ENCODE measurements around the gene HSPA5.

The HSPA5 gene

DNA sequence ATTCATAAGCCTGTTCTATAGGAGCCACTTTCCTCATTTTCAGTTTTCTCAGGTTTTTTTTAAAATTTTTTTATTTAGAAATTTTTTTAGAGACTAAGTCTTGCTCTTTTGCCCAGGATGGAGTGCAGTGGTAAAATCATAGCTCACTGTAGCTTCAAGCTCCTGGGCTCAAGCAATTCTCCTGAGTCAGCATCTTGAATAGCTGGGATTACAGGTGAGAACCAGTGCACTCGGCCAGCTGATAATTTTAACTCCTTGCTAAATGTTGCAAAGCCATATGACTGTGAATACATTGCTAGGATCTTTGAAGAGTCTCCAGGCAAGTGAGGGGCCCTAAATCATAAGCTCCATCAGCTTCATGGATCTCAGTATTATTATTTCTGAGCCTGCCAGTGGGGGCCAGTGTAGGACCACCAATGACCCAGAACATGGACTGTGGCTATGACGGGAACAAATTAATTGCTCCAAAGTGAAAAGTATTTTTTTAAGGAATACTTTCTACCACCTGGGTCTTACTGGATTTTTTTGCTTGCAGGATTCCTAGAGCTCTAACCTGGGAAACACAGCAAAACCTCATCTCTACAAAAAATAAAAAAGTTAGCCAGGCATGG is 14.7 kb upstream of the HSPA5 start:
- POLR2A ChIA-PET: interaction anchor here (1.4 kb wide), 1 partner anchor 14 kb away, joined by 17 read pairs; the partner anchor contains the start of gene HSPA5
- CTCF ChIA-PET: interaction anchor here (0.6 to 1.4 kb wide), 12 partner anchors 10 to 292 kb away, joined by 3 to 6 read pairs (median 4); partner anchors contain the start of gene HSPA5
- DNase-seq (ENCODE audit: extremely low spot score): peak; percentile 42

DNA sequence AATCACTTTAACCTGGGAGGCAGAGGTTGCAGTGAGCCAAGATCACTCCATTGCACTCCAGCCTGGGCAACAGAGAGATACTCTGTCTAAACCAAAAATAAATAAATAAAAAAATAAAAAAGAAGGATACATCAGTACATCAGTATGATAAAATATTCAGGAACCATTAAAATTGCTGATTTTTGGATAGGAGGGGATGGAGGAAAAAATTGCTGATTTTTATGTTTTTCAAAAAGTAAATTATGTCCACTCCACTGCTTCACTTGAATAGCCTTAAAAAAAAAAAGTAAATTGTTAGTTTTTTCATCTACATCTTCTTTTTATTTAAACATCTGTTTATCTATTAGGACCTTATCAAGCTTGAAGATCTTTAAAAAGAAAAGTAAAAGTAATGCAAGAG is 13.1 kb upstream of the HSPA5 start:
- CTCF ChIA-PET: interaction anchor here (1.0 kb wide), 1 partner anchor 42 kb away, joined by 5 read pairs; no protein-coding TSS in a partner anchor
- POLR2A ChIA-PET: interaction anchor here (1.4 kb wide), 1 partner anchor 13 kb away, joined by 4 read pairs; the partner anchor contains the start of gene HSPA5
- DNase-seq (ENCODE audit: extremely low spot score): no peak
- TF ChIP-seq L3MBTL2 (conservative IDR thresholded peaks at IDR 0.05) (no peak), LEF1 (IDR thresholded peaks at IDR 0.05; ENCODE audit: borderline replicate concordance) (no peak), BHLHE40 (IDR thresholded peaks at IDR 0.05; ENCODE audit: borderline replicate concordance) (no peak), SP1 (IDR thresholded peaks at IDR 0.05) (no peak), FOXA1 (IDR thresholded peaks at IDR 0.05) (no peak), ZNF384 (IDR thresholded peaks at IDR 0.05) (no peak), TARDBP (IDR thresholded peaks at IDR 0.05) (no peak), FOXM1 (IDR thresholded peaks at IDR 0.05; ENCODE audit: borderline replicate concordance) (no peak), FOXK2 (IDR thresholded peaks at IDR 0.05) (no peak), HDGF (IDR thresholded peaks at IDR 0.05; ENCODE audit: borderline replicate concordance) (no peak), CTBP1 (IDR thresholded peaks at IDR 0.05; ENCODE audit: borderline replicate concordance) (no peak), SUZ12 (IDR thresholded peaks at IDR 0.05) (no peak), ELF4 (IDR thresholded peaks at IDR 0.05) (no peak), ARNT (IDR thresholded peaks at IDR 0.05) (no peak), NFRKB (IDR thresholded peaks at IDR 0.05) (no peak)
- TF ChIP-seq, protein P1, sequence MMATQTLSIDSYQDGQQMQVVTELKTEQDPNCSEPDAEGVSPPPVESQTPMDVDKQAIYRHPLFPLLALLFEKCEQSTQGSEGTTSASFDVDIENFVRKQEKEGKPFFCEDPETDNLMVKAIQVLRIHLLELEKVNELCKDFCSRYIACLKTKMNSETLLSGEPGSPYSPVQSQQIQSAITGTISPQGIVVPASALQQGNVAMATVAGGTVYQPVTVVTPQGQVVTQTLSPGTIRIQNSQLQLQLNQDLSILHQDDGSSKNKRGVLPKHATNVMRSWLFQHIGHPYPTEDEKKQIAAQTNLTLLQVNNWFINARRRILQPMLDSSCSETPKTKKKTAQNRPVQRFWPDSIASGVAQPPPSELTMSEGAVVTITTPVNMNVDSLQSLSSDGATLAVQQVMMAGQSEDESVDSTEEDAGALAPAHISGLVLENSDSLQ (IDR thresholded peaks at IDR 0.05): no peak

More for the DNA sequence above, 14.7 kb upstream of the HSPA5 start:
- TF ChIP-seq L3MBTL2 (conservative IDR thresholded peaks at IDR 0.05): no peak
- TF ChIP-seq, protein P1 (IDR thresholded peaks at IDR 0.05): peak; percentile 13; the same call in 1 of the 2 replicates

DNA sequence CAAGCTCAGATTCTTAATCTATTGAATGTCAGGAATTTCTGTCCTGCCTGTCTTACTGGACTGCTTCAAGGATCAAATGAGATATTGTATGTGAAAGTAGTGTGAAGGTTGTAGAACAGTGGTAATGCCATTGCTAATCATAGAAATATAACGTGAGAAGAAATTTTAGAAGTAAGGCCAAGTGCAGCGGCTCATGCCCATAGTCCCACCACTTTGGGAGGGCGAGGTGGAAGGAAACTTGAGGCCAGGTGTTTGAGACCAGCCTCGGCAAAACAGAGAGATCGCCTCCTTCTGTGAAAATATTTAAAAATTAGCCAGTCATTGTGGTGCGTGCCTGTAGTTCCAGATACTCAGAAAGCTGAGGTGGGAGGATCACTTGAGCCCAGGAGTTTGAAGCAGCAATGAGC is 5.1 kb upstream of the HSPA5 start:
- no peak for DNase-seq (ENCODE audit: extremely low spot score)
- CTCF ChIA-PET: no interaction called here
- TF ChIP-seq ARNT (IDR thresholded peaks at IDR 0.05) (no peak), L3MBTL2 (conservative IDR thresholded peaks at IDR 0.05) (no peak), TARDBP (IDR thresholded peaks at IDR 0.05) (no peak), SP1 (IDR thresholded peaks at IDR 0.05) (no peak), ZNF384 (IDR thresholded peaks at IDR 0.05) (no peak), ELF4 (IDR thresholded peaks at IDR 0.05) (no peak), FOXK2 (IDR thresholded peaks at IDR 0.05) (no peak), LEF1 (IDR thresholded peaks at IDR 0.05; ENCODE audit: borderline replicate concordance) (no peak), CTBP1 (IDR thresholded peaks at IDR 0.05; ENCODE audit: borderline replicate concordance) (no peak), FOXM1 (IDR thresholded peaks at IDR 0.05; ENCODE audit: borderline replicate concordance) (no peak), NFRKB (IDR thresholded peaks at IDR 0.05) (no peak), SUZ12 (IDR thresholded peaks at IDR 0.05) (no peak), BHLHE40 (IDR thresholded peaks at IDR 0.05; ENCODE audit: borderline replicate concordance) (no peak), FOXA1 (IDR thresholded peaks at IDR 0.05) (no peak), HDGF (IDR thresholded peaks at IDR 0.05; ENCODE audit: borderline replicate concordance) (no peak)
- TF ChIP-seq, protein P1 (IDR thresholded peaks at IDR 0.05): no peak
- POLR2A ChIA-PET: no interaction called here

DNA sequence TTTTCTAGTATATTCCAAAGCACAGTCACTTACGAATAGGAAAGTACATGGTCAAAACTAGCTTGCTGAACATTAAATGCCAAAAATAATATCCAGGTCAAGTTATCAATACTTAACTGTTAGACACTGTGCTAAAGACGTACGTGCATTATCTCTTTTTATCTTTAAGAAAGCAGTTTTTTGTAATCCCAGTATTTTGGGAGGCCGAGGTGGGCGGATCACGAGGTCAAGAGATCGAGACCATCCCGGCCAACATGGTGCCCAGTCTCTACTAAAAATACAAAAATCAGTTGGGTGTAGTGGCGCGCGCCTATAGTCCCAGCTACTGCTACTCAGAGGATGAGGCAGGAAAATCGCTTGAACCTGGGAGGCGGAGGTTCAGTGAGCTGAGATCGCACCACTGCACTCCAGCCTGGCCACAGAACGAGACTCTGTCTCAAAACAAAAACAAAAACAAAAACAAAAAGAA is 2.7 kb upstream of the HSPA5 start:
- POLR2A ChIA-PET: interaction anchor here (1.7 kb wide), 1 partner anchor 18 kb away, joined by 4 read pairs; the partner anchor contains the start of gene GAPVD1
- CTCF ChIA-PET: interaction anchor here (1.5 kb wide), 1 partner anchor 12 kb away, joined by 4 read pairs; no protein-coding TSS in a partner anchor
- no peak for DNase-seq (ENCODE audit: extremely low spot score)
- TF ChIP-seq SP1 (IDR thresholded peaks at IDR 0.05): no peak
- TF ChIP-seq SUZ12 (IDR thresholded peaks at IDR 0.05): no peak
- no peak for TF ChIP-seq L3MBTL2 (conservative IDR thresholded peaks at IDR 0.05)
- TF ChIP-seq FOXM1 (IDR thresholded peaks at IDR 0.05; ENCODE audit: borderline replicate concordance): no peak
- no peak for TF ChIP-seq ELF4 (IDR thresholded peaks at IDR 0.05)
- TF ChIP-seq ARNT (IDR thresholded peaks at IDR 0.05): no peak
- no peak for TF ChIP-seq CTBP1 (IDR thresholded peaks at IDR 0.05; ENCODE audit: borderline replicate concordance)
- TF ChIP-seq NFRKB (IDR thresholded peaks at IDR 0.05): no peak

DNA sequence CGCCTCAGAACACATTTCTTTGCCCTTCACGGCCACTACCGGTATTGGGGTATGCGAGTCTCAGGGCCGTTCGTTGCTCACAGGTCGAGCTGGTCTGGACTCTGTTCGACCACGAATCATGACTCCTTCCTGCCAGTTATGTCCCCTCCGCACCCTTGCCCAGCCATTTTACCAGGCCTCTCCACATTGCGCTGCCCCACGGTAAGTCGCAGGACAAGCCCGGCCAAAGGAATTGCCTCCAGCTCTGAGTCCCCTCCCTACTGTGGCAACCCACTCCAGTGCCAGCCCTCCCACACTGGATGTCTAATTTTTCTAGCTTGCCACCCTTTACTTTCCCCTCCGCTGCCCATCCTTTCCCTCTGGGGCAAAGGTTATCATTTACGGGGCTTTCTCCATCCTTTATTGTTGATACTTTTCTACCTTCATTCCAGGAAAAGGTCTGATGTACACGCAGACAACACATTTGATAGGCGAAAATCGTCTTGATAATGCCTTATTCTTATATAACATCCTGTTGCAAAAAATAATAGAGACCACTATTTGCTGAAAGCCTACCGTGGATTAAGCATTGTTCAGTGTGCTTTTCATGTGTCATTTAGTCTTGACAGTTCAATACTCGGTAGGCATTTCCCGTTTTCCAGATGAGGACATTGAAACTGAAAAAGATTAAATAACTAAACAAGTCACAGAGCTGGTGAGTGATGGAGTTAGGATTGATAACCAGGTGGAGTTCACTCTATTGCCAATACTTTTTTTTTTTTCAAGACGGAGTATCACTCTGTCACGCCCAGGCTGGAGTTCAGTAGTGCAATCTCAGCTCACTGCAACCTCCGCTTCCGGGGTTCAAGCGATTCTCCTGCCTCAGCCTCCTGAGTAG is 958 bp upstream of the HSPA5 start:
- peak; percentile 40 for DNase-seq (ENCODE audit: extremely low spot score)
- TF ChIP-seq, protein P1 (IDR thresholded peaks at IDR 0.05): no peak
- TF ChIP-seq L3MBTL2 (conservative IDR thresholded peaks at IDR 0.05) (no peak), TARDBP (IDR thresholded peaks at IDR 0.05) (no peak), SP1 (IDR thresholded peaks at IDR 0.05) (no peak), ZNF384 (IDR thresholded peaks at IDR 0.05) (no peak), CTBP1 (IDR thresholded peaks at IDR 0.05; ENCODE audit: borderline replicate concordance) (no peak), FOXK2 (IDR thresholded peaks at IDR 0.05) (no peak), ELF4 (IDR thresholded peaks at IDR 0.05) (no peak), SUZ12 (IDR thresholded peaks at IDR 0.05) (no peak), HDGF (IDR thresholded peaks at IDR 0.05; ENCODE audit: borderline replicate concordance) (no peak)
- CTCF ChIA-PET: no interaction called here
- POLR2A ChIA-PET: interaction anchor here (0.8 to 2.3 kb wide), 34 partner anchors 8 to 471 kb away, joined by 3 to 33 read pairs (median 4); partner anchors contain the start of genes GAPVD1, NR6A1, RABEPK and SCAI
